Osteocyte (in vitro differentiated cells): ENCODE results near the gene OR5AK2. TPM values are rescaled to one million over a fixed set of nuclear protein-coding genes. Genes with fewer than 3 reads are reported as not detected.

Source experiments
- DNase-seq: peaks from one replicate; pipeline ENCODE4 v3.0.0; 2021; ENCODE audit warnings: mixed read lengths; ENCODE audit not compliant: unreplicated experiment; ENCODE audit errors: extremely low spot score
- H3K27ac Mint-ChIP-seq: one replicate; pipeline ENCODE4 v1.8.0; 2021; ENCODE audit warnings: mild to moderate bottlenecking, mixed read lengths; ENCODE audit not compliant: unreplicated experiment
- H3K27me3 Mint-ChIP-seq: one replicate; pipeline ENCODE4 v1.8.0; 2021; ENCODE audit warnings: mixed read lengths; ENCODE audit not compliant: unreplicated experiment
- H3K36me3 Mint-ChIP-seq: one replicate; pipeline ENCODE4 v1.8.0; 2021; ENCODE audit warnings: mixed read lengths; ENCODE audit not compliant: unreplicated experiment
- H3K4me1 Mint-ChIP-seq: one replicate; pipeline ENCODE4 v1.8.0; 2021; ENCODE audit warnings: mixed read lengths; ENCODE audit not compliant: unreplicated experiment
- H3K4me3 Mint-ChIP-seq: one replicate; pipeline ENCODE4 v1.8.0; 2021; ENCODE audit warnings: mild to moderate bottlenecking, moderate library complexity, mixed read lengths; ENCODE audit not compliant: unreplicated experiment
- H3K9me3 Mint-ChIP-seq: one replicate; pipeline ENCODE4 v1.8.0; 2021; ENCODE audit warnings: mixed read lengths; ENCODE audit not compliant: unreplicated experiment
- CTCF ChIP-seq: fragments of 200-600 bp; sonication (generic); IDR thresholded peaks from 2 replicates; pipeline ENCODE4 v1.5.0; 2021; ENCODE audit warnings: antibody characterized with exemption, mild to moderate bottlenecking, moderate library complexity
- total RNA-seq: library from RNA; stranded (reverse); gene quantifications from 2 replicates; pipeline ENCODE4 v1.2.1, GENCODE V29; 2021

The OR5AK2 gene
- total RNA-seq, 1 donor from 2014 or later: not detected

- no peak overlapping the region for H3K27ac Mint-ChIP-seq
- TF ChIP-seq CTCF: no peak
- H3K9me3 Mint-ChIP-seq: peaks cover 5% of the 10 kb centered on the region
- no peak for DNase-seq
- H3K4me3 Mint-ChIP-seq: no peak overlapping the region
- no peaks in the 10 kb centered on the region for H3K4me1 Mint-ChIP-seq
- H3K27me3 Mint-ChIP-seq: no peaks in the 10 kb centered on the region
- H3K36me3 Mint-ChIP-seq: no peaks in the 10 kb centered on the region
Measured at GRCh38 chr11:56967726-56968125, 21.0 kb upstream of the OR5AK2 start.

- DNase-seq: no peak
- Mint-ChIP-seq H3K4me3 (no peak overlapping the region), H3K36me3 (no peaks in the 10 kb centered on the region), H3K27me3 (no peaks in the 10 kb centered on the region), H3K27ac (no peak overlapping the region), H3K9me3 (peaks cover 7% of the 10 kb centered on the region), H3K4me1 (no peaks in the 10 kb centered on the region)
- TF ChIP-seq CTCF: no peak
Measured at GRCh38 chr11:56968524-56968923, 20.2 kb upstream of the OR5AK2 start.

GRCh38 chr11:56977314-56977713, 11.4 kb upstream of the OR5AK2 start:
- Mint-ChIP-seq H3K4me1 (no peaks in the 10 kb centered on the region), H3K27me3 (peaks cover 4% of the 10 kb centered on the region), H3K4me3 (no peak overlapping the region), H3K36me3 (no peaks in the 10 kb centered on the region), H3K9me3 (peaks cover 5% of the 10 kb centered on the region), H3K27ac (no peak overlapping the region)
- no peak for DNase-seq
- no peak for TF ChIP-seq CTCF

GRCh38 chr11:56990702-56991101, 2.0 kb downstream of the OR5AK2 start:
- H3K36me3 Mint-ChIP-seq: no peaks in the 10 kb centered on the region
- no peak for DNase-seq
- no peak overlapping the region for H3K4me3 Mint-ChIP-seq
- no peaks in the 10 kb centered on the region for H3K4me1 Mint-ChIP-seq
- no peak overlapping the region for H3K27ac Mint-ChIP-seq
- no peak for TF ChIP-seq CTCF
- peaks cover 2% of the 10 kb centered on the region for H3K27me3 Mint-ChIP-seq
- H3K9me3 Mint-ChIP-seq: no peaks in the 10 kb centered on the region

- no peak for DNase-seq
- Mint-ChIP-seq H3K27ac (no peak overlapping the region), H3K4me3 (no peak overlapping the region), H3K9me3 (no peaks in the 10 kb centered on the region), H3K27me3 (no peaks in the 10 kb centered on the region), H3K36me3 (no peaks in the 10 kb centered on the region), H3K4me1 (no peaks in the 10 kb centered on the region)
- no peak for TF ChIP-seq CTCF
Measured at GRCh38 chr11:56994532-56994931, 5.8 kb downstream of the OR5AK2 start.
